Suprapubic skin (tissue), 4 donors: ENCODE data around the gene DYTN.

Experiments
- EP300 ChIP-seq: sonication (generic); formaldehyde crosslinking; IDR thresholded peaks from one replicate; pipeline ENCODE4 v1.6.1; 2017; ENCODE audit warnings: antibody characterized with exemption
- POLR2A ChIP-seq, 2 donors: fragments of 450-650 bp; IDR thresholded peaks; one replicate each; pipeline ENCODE4 v1.6.1; 2017; ENCODE audit warnings: antibody characterized with exemption in 2 of 2, mild to moderate bottlenecking in 2 of 2, moderate library complexity in 2 of 2
- POLR2AphosphoS5 ChIP-seq, 3 donors: sonication (generic); formaldehyde crosslinking; IDR thresholded peaks; one replicate each; pipeline ENCODE4 v1.6.1; 2017; ENCODE audit warnings: antibody characterized with exemption in 3 of 3
- TF ChIP-seq, protein P1 (sequence below), 2 donors: fragments of 200-600 bp in 1 of 2; fragments of 450-650 bp in 1 of 2; sonication (generic) in 1 of 2; IDR thresholded peaks; one replicate each; pipeline ENCODE4 v1.5.1; 2016 to 2019; ENCODE audit warnings: antibody characterized with exemption in 2 of 2, mild to moderate bottlenecking in 1 of 2, moderate library complexity in 1 of 2

DNA sequence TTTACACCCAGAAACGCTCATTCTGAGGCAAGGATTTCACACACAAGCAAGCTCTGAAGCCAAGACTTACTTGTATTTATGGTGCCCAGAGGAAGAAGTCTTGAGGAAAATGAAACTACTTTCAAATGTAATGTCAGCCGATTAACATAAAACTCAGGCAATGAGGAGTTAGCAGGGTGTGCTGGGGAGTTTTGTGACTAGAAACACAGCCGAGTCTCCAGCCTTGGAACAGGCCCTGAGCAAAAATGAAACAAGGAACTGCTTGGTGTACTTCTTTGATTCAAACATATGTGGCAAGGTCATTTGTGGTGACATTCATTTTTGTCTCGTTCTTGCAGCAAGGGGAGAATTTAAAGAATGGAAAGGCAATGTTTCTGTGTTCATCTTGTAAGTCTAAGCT lies 4.5 kb downstream of the DYTN start:
- TF ChIP-seq, protein P1, sequence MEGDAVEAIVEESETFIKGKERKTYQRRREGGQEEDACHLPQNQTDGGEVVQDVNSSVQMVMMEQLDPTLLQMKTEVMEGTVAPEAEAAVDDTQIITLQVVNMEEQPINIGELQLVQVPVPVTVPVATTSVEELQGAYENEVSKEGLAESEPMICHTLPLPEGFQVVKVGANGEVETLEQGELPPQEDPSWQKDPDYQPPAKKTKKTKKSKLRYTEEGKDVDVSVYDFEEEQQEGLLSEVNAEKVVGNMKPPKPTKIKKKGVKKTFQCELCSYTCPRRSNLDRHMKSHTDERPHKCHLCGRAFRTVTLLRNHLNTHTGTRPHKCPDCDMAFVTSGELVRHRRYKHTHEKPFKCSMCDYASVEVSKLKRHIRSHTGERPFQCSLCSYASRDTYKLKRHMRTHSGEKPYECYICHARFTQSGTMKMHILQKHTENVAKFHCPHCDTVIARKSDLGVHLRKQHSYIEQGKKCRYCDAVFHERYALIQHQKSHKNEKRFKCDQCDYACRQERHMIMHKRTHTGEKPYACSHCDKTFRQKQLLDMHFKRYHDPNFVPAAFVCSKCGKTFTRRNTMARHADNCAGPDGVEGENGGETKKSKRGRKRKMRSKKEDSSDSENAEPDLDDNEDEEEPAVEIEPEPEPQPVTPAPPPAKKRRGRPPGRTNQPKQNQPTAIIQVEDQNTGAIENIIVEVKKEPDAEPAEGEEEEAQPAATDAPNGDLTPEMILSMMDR (IDR thresholded peaks at IDR 0.05), result no peak
- no peak for TF ChIP-seq POLR2A (IDR thresholded peaks at IDR 0.05)
- TF ChIP-seq POLR2AphosphoS5 (IDR thresholded peaks at IDR 0.05), result no peak
- TF ChIP-seq EP300, result no peak
